Brain microvascular endothelial cell (primary cell): ENCODE measurements around the gene DNAJC3.

Experiments used
- DNase-seq: peaks from one replicate; pipeline ENCODE4 v3.0.0-alpha.2; 2020
- H3K27ac ChIP-seq: fragments of 250-450 bp; sonication (Bioruptor Pico); 2 replicates; pipeline ENCODE4 v1.5.1; 2020; ENCODE audit warnings: mild to moderate bottlenecking, moderate library complexity
- H3K27me3 ChIP-seq: fragments of 250-450 bp; sonication (Bioruptor Pico); replicated peaks from 2 replicates; pipeline ENCODE4 v1.5.1; 2020; ENCODE audit warnings: mild to moderate bottlenecking
- H3K36me3 ChIP-seq: fragments of 250-450 bp; sonication (Bioruptor Pico); replicated peaks from 2 replicates; pipeline ENCODE4 v1.5.1; 2020; ENCODE audit warnings: mild to moderate bottlenecking
- H3K4me3 ChIP-seq: 2 replicates; pipeline ENCODE4 v1.5.1; 2011; ENCODE audit warnings: low read depth, mild to moderate bottlenecking, control low read depth, low read length, moderate library complexity
- CTCF ChIP-seq: IDR thresholded peaks from 2 replicates; pipeline ENCODE4 v1.5.1; 2011; ENCODE audit warnings: low read depth, mild to moderate bottlenecking, moderate library complexity, low read length, control low read depth, inconsistent platforms; ENCODE audit errors: missing control alignments
- in situ Hi-C: cut with HindIII; loops from 2 replicates; pipeline ENCODE4 v1.10.0; 2017; ENCODE audit warnings: low sequenced_read_pairs, low pct_ligation_motif_present

Gene DNAJC3

DNA sequence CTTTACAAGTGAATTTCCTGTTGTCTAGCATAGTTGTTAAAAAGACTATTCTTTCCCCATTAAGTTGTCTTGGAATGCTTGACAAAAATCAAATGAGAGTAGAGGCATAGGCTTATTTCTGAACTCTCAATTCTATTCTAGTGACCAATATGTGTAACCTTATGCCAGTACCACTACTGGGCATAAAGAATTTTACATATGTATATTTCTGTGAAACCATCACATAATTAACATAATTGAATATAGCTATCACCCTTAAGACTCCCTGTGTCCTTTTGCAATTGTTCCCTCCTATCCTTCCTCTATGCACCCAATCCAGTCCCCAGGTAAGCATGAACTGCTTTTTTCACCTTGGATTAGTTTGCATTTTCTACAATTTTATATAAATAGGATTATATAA, 165.0 kb downstream of the DNAJC3 start:
- Histone ChIP-seq H3K27me3 (no peaks in the 10 kb centered on the region), H3K27ac (no peak overlapping the region), H3K36me3 (no peaks in the 10 kb centered on the region), H3K4me3 (no peak overlapping the region)
- in situ Hi-C loops, result no loop called here
- TF ChIP-seq CTCF, result no peak
- no peak for DNase-seq

- DNase-seq, result no peak
Measured at GRCh38 chr13:95842898-95843297, 166.0 kb downstream of the DNAJC3 start.

More at GRCh38 chr13:95842898-95843297, 166.0 kb downstream of the DNAJC3 start:
- no peaks in the 10 kb centered on the region for H3K36me3 ChIP-seq
- in situ Hi-C loops, result no loop called here
- no peak overlapping the region for H3K27ac ChIP-seq
- no peak for TF ChIP-seq CTCF
- H3K27me3 ChIP-seq, result no peaks in the 10 kb centered on the region
- H3K4me3 ChIP-seq, result no peak overlapping the region
